BLaER1 (cell line): ENCODE measurements around the gene RNF220.

Experiments
- H3K27ac ChIP-seq: shearing (Covaris generic); formaldehyde crosslinking; 2 replicates; pipeline ENCODE4 v1.8.1; 2022
- H3K27me3 ChIP-seq: shearing (Covaris generic); formaldehyde crosslinking; 2 replicates; pipeline ENCODE4 v1.8.1; 2022
- H3K36me3 ChIP-seq: shearing (Covaris generic); formaldehyde crosslinking; 2 replicates; pipeline ENCODE4 v1.8.1; 2022
- H3K4me1 ChIP-seq: shearing (Covaris generic); formaldehyde crosslinking; 2 replicates; pipeline ENCODE4 v1.8.1; 2022
- H3K4me2 ChIP-seq: shearing (Covaris generic); formaldehyde crosslinking; 2 replicates; pipeline ENCODE4 v1.8.1; 2022
- H3K4me3 ChIP-seq: shearing (Covaris generic); formaldehyde crosslinking; 2 replicates; pipeline ENCODE4 v1.8.1; 2022
- H3K9ac ChIP-seq: shearing (Covaris generic); formaldehyde crosslinking; 2 replicates; pipeline ENCODE4 v1.8.1; 2022
- H3K9me3 ChIP-seq: shearing (Covaris generic); formaldehyde crosslinking; 2 replicates; pipeline ENCODE4 v1.8.1; 2022
- H4K20me1 ChIP-seq: shearing (Covaris generic); formaldehyde crosslinking; 2 replicates; pipeline ENCODE4 v1.8.1; 2022
- Cebpa-rat ChIP-seq: shearing (Covaris generic); IDR thresholded peaks from 2 replicates; pipeline ENCODE4 v1.8.1; 2022

RNF220 gene

DNA sequence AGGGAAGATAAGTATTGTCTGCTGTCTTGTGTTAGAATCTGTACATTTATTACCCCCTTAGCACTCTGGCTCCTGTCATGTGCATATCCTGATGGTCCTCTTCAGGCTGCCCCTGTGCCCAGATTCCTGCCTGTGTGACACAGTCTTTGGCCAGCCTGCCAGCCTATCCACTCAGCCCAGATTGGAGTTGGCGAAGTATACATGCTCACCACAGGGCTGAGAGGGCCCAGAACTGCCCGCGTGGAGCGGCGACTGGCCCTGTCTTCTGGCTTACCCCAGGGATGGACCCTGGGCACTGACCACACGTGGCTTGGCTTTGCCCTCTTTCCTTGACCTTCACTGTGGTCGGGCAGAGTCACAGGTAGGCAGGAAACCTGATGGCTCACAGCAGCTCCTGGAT is 11.4 kb downstream of the RNF220 start:
- Histone ChIP-seq H3K9me3 (peaks cover 6% of the 10 kb centered on the region; the same call in 1 of the 2 replicates), H3K36me3 (no peaks in the 10 kb centered on the region), H3K27me3 (peaks cover 97% of the 10 kb centered on the region), H3K4me1 (peaks cover 11% of the 10 kb centered on the region), H3K4me3 (no peak overlapping the region), H3K9ac (no peak overlapping the region), H3K4me2 (no peak overlapping the region), H3K27ac (no peak overlapping the region), H4K20me1 (peaks cover 73% of the 10 kb centered on the region)
- TF ChIP-seq Cebpa-rat: no peak

DNA sequence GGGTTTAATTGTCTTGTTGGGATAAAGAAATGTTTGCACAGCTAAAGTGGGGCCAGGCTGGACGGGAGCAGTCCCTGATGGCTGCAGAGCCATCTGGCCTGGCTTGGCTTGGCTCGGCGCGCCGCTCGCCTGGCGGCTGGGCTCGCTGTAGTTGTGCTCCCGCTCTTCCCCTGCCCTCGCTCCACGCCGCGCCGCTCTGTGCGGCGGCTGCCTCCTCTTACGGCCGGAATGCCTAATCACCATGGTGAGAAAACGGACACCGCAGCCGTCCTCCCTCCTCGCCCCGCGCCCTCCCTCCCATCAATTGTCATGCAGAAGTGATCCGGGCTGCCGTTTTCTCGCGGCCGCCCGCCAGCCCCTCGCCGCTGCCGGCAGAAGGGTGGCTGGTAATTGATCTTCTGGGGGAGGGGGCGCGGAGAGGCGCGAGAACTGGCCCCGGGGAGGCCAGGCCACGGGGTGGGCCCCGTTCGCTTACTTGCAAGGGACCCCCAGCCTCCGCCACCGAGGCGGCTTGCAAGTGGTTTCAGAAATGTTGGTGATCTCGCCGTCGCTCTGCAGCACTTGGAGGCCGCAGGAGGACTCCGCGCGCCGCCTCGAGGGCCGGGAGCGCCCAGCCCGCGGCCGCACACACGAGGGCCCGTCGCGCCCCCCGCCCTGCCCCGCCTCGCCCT is 12.4 kb downstream of the RNF220 start:
- H3K4me3 ChIP-seq: peak overlapping the region; percentile 28; the same call in 1 of the 2 replicates
- peaks cover 21% of the 10 kb centered on the region for H3K4me1 ChIP-seq
- H3K9ac ChIP-seq: no peak overlapping the region
- peaks cover 63% of the 10 kb centered on the region for H4K20me1 ChIP-seq
- H3K36me3 ChIP-seq: no peaks in the 10 kb centered on the region
- H3K27ac ChIP-seq: no peak overlapping the region
- no peak for TF ChIP-seq Cebpa-rat
- peak overlapping the region; percentile 60 for H3K4me2 ChIP-seq
- peaks cover 94% of the 10 kb centered on the region for H3K27me3 ChIP-seq
- H3K9me3 ChIP-seq: no peaks in the 10 kb centered on the region

DNA sequence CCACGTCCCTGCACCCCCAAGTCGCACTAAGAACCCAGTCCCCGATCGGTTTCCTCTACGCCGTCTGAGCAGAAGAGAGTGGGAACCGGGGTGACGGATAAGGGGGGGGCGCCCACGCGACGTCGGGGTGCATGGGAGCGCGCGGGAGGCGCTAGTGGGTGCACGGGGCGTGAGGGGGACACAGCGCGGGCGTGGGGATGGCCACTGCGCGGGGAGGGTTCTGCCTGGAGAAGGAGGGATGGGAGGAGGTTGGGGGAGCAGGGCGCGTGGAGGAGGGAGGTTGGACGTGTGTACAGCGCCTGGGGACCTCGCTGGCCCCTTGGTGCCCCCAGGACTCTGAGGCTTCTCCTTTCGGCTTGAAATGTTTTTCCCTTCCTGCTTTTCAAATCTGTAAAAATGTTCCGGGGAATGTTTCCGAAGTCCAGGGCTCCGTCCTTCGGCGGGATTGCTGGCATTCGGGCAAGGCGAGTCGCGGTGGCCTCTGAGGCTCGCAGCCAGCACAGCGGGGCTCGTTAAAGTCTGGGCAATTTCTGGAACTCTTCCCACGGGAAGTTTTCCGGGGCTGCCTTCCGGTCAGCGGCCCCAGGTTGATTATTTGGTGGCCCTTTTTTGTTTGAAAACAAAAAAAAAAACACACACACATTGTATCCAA is 13.1 kb downstream of the RNF220 start:
- no peak for TF ChIP-seq Cebpa-rat
- Histone ChIP-seq H3K27ac (no peak overlapping the region), H3K4me1 (peaks cover 28% of the 10 kb centered on the region), H3K4me2 (peak overlapping the region; percentile 60), H3K4me3 (peak overlapping the region; percentile 28; the same call in 1 of the 2 replicates), H3K36me3 (no peaks in the 10 kb centered on the region), H4K20me1 (peaks cover 56% of the 10 kb centered on the region), H3K27me3 (peaks cover 88% of the 10 kb centered on the region), H3K9ac (no peak overlapping the region), H3K9me3 (no peaks in the 10 kb centered on the region)

DNA sequence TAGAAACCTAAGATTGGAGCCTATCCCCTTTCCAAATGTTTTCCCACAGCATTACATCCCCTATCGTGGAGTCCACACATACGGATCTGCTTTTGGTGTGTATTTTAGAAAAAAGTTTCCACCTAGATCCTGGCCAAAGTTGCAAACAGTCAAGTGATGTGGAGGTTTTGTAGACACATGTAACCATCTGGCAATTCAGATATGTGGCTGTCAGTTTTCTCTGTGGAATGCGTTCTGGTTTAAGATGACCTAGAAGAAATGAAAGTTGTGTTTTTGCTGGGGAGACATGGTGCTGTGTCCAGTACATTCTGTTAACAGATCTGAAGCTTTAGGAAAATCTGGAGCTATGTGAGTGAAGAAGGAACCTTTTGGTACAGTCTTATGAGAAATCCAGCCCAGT is 14.8 kb downstream of the RNF220 start:
- Histone ChIP-seq H3K4me1 (peaks cover 46% of the 10 kb centered on the region), H4K20me1 (peaks cover 40% of the 10 kb centered on the region), H3K27me3 (peaks cover 70% of the 10 kb centered on the region), H3K9me3 (no peaks in the 10 kb centered on the region), H3K36me3 (no peaks in the 10 kb centered on the region), H3K9ac (no peak overlapping the region), H3K4me2 (no peak overlapping the region), H3K4me3 (no peak overlapping the region), H3K27ac (no peak overlapping the region)
- TF ChIP-seq Cebpa-rat: no peak

DNA sequence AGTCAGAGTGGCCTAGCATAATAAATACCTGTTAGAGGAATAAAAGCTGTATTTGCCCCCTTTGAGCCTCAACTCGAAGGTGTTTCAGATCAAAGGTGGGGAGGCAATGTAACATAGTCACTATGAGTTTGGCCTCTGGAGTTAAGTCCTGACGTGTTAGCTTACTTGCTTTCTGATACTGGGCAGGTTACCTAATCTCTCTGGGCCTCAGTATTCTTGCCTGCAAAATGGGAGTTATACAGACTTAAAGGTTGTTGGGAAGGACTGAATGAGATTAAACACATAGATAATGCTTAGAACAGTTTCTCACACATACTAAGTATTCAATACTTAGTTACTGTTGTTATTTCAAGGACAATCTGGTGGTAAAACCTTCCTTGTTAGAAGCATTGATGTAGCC is 15.5 kb downstream of the RNF220 start:
- Histone ChIP-seq H3K9me3 (no peaks in the 10 kb centered on the region), H3K4me2 (no peak overlapping the region), H3K27ac (no peak overlapping the region), H4K20me1 (peaks cover 36% of the 10 kb centered on the region), H3K36me3 (no peaks in the 10 kb centered on the region), H3K9ac (no peak overlapping the region), H3K4me1 (peaks cover 52% of the 10 kb centered on the region), H3K27me3 (peaks cover 64% of the 10 kb centered on the region), H3K4me3 (no peak overlapping the region)
- no peak for TF ChIP-seq Cebpa-rat

DNA sequence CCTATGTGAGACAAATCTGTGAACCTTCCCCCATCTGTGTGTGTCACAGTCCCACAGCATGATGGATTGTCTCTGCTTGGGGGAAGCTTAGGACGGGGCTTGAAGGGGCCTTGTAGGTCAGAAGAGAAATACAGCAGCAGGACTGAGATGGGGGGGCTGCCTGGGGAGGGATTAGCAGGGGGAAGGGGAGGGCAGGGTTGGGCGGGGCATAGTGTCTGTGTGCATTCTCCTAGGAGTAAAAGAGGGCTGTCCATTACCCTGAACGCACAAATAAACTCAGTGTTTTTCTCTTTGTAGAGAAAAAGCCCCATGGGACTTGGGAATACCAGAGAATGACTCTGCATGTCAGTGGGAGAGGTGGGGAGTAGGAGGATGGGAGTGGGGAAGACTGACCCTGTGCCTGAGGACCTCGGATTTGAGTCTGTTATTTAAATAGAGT is 16.4 kb downstream of the RNF220 start:
- Histone ChIP-seq H3K4me2 (peak overlapping the region; percentile 68), H3K9ac (no peak overlapping the region)

DNA sequence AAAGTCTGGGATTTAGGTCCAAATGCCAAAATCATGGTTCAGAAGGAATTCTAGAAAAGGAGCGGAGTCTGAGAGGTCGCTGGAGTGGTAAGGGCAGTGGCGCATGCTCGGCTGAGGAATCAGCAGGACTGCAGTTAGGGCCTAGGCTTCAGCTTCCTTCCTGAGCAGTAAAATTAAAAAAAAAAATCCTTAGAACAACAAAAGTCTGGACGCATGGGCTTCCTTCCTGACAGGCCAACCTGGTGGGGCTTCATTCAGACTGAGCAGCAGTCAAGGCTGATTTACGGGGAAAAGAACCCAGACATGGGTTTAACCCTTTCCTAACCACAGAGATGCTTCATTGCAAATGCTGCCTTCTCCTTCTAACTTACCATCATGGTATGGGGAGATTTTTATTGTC is 17.1 kb downstream of the RNF220 start:
- peak overlapping the region; percentile 68 for H3K4me2 ChIP-seq
- H3K36me3 ChIP-seq: no peaks in the 10 kb centered on the region
- H3K4me1 ChIP-seq: peaks cover 56% of the 10 kb centered on the region
- H3K9me3 ChIP-seq: no peaks in the 10 kb centered on the region
- no peak overlapping the region for H3K27ac ChIP-seq
- peaks cover 47% of the 10 kb centered on the region for H3K27me3 ChIP-seq
- H4K20me1 ChIP-seq: peaks cover 20% of the 10 kb centered on the region
- H3K9ac ChIP-seq: no peak overlapping the region
- no peak overlapping the region for H3K4me3 ChIP-seq
- no peak for TF ChIP-seq Cebpa-rat

More for the DNA sequence above, 16.4 kb downstream of the RNF220 start:
- no peak overlapping the region for H3K4me3 ChIP-seq
- H4K20me1 ChIP-seq: peaks cover 27% of the 10 kb centered on the region
- H3K4me1 ChIP-seq: peaks cover 56% of the 10 kb centered on the region
- H3K27ac ChIP-seq: no peak overlapping the region
- H3K27me3 ChIP-seq: peaks cover 54% of the 10 kb centered on the region
- no peaks in the 10 kb centered on the region for H3K36me3 ChIP-seq
- no peak for TF ChIP-seq Cebpa-rat
- no peaks in the 10 kb centered on the region for H3K9me3 ChIP-seq

DNA sequence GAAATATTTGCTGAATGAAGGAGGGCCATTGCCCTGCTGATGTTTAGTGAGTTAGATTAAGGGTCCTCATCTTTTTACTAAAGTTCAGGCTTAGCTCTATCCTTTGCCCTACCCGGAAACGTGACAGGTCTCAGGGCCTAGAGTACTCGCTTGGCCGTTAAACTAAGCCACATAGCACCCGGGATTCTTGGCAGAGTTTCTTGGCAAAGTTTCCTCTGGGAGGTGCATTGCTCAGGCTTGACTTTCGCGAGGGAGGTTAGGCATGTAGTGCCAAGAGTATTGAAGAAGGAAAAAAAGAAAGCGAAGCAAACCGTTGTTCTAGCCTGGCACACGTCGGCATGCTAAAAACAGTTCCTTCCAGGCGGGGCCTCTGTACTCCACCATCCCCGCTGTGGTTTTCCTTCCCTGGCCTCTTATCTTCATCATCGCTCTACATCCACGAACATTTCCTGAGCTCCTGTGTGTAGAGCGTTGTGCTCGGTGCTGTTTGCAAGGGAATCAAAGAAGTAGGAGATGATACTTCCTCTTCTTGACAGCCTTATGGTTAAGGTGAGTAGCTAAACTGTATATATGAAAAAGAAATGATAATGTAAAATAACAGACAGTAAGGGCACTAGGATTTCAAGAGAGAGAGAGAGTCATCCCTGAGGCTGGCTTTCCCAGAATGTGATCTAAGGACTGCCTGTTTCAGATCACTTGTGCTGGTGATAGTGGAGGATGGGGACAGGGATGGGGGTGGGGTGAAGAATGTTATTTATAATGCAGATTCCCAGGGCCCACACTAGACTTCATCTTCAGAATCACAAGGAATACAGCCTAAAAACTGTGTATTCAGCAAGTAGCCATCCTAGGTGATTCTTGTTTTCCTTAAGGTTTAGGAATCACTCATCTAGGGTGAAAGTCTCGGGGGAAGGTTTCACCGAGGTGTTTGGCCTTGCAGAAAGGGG is 18.8 kb downstream of the RNF220 start:
- Histone ChIP-seq H4K20me1 (peaks cover 3% of the 10 kb centered on the region; the same call in 1 of the 2 replicates), H3K27ac (no peak overlapping the region), H3K36me3 (no peaks in the 10 kb centered on the region), H3K9ac (peak overlapping the region; percentile 8; the same call in 1 of the 2 replicates), H3K27me3 (peaks cover 46% of the 10 kb centered on the region), H3K4me3 (peak overlapping the region; percentile 6; the same call in 1 of the 2 replicates), H3K4me2 (peak overlapping the region; percentile 68), H3K4me1 (peaks cover 45% of the 10 kb centered on the region), H3K9me3 (no peaks in the 10 kb centered on the region)
- TF ChIP-seq Cebpa-rat: no peak

DNA sequence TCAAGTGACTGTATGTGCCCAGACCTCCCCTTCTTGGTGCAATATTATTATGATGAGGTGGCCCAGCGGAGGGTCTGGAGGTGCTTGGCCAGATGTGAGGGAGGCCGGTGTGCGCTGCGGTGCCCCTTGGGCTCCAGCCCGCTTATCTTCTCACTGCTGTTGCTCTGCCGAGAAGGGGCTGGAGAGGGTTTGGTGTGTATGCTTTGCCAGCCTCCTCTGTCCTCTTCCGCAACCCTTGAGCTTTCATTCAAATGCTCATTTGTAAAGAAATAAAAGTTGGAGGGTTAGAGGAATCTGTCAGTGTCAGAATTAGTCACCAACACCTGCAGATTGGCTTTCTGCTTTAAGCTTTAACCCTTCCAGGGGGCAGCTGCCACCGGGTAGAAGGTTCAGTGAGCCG is 19.7 kb downstream of the RNF220 start:
- Histone ChIP-seq H4K20me1 (no peaks in the 10 kb centered on the region), H3K27ac (no peak overlapping the region), H3K36me3 (no peaks in the 10 kb centered on the region), H3K4me3 (no peak overlapping the region), H3K4me1 (peaks cover 54% of the 10 kb centered on the region), H3K27me3 (peaks cover 46% of the 10 kb centered on the region), H3K9me3 (no peaks in the 10 kb centered on the region), H3K9ac (no peak overlapping the region), H3K4me2 (peak overlapping the region; percentile 68)
- TF ChIP-seq Cebpa-rat: no peak
